SK-N-MC (cell line): ENCODE data around the gene HNRNPUL2.

Experiments
- EZH2 ChIP-seq: fragments of 200-600 bp; sonication (generic); IDR thresholded peaks from one replicate; pipeline ENCODE4 v1.6.1; 2017; ENCODE audit warnings: antibody characterized with exemption
- FOXP2 ChIP-seq: optimal IDR thresholded peaks from 2 replicates; pipeline ENCODE3; 2011; ENCODE audit warnings: mild to moderate bottlenecking, moderate library complexity; ENCODE audit not compliant: insufficient read depth; ENCODE audit errors: extremely low read length, control extremely low read depth
- POLR2AphosphoS5 ChIP-seq: IDR thresholded peaks from 2 replicates; pipeline ENCODE4 v1.6.1; 2012; ENCODE audit warnings: mild to moderate bottlenecking, low read depth, low read length, borderline replicate concordance

DNA sequence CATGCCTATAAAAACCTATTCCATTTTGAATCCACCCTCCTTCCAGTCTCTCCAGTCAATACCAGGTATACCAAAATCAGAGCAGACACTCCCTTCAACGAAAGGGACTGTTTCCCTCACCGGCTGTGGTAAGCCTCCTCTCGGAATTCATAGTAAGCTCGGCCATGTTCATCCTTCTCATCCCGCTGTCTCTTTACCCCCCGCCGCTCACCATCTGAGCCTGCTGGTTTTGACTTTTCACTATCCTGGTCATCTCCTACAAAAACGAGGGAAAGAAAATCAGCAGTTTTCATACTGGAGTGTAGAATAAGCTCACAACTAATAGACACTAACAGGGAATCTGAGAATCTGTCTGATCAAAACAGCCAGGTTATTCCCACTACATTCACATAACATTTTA lies 3.1 kb downstream of the HNRNPUL2 start:
- TF ChIP-seq POLR2AphosphoS5 (no peak), EZH2 (no peak), FOXP2 (no peak)
